GM23248 (cell line): ENCODE data around the gene COL23A1. TPM values are rescaled to one million over a fixed set of nuclear protein-coding genes. Genes with fewer than 3 reads are reported as not detected.

Experiments
- DNase-seq: peaks from one replicate; pipeline ENCODE4 v3.0.0-alpha.2; 2015
- H2AFZ ChIP-seq: fragments of 200-600 bp; sonication (generic); 2 replicates; pipeline ENCODE4 v1.6.1; 2016; ENCODE audit warnings: antibody characterized with exemption
- H3F3A ChIP-seq: fragments of 200-600 bp; sonication (generic); 2 replicates; pipeline ENCODE4 v1.6.1; 2016; ENCODE audit warnings: mild to moderate bottlenecking, antibody characterized with exemption, mixed run types; ENCODE audit not compliant: insufficient read depth
- H3K27ac ChIP-seq: fragments of 200-600 bp; sonication (generic); 2 replicates; pipeline ENCODE4 v1.5.1; 2016; ENCODE audit warnings: mild to moderate bottlenecking
- H3K27me3 ChIP-seq: fragments of 200-600 bp; sonication (generic); replicated peaks from 2 replicates; pipeline ENCODE4 v1.6.1; 2016; ENCODE audit warnings: mild to moderate bottlenecking; ENCODE audit not compliant: insufficient read depth
- H3K36me3 ChIP-seq: fragments of 200-600 bp; sonication (generic); 2 replicates; pipeline ENCODE4 v1.6.1; 2016; ENCODE audit warnings: low read depth, mild to moderate bottlenecking
- H3K4me1 ChIP-seq: fragments of 200-600 bp; sonication (generic); 2 replicates; pipeline ENCODE4 v1.6.1; 2016; ENCODE audit warnings: mild to moderate bottlenecking; ENCODE audit not compliant: insufficient read depth
- H3K4me2 ChIP-seq: fragments of 200-600 bp; sonication (generic); one replicate; pipeline ENCODE4 v1.6.1; 2016; ENCODE audit warnings: mild to moderate bottlenecking; ENCODE audit not compliant: unreplicated experiment
- H3K4me3 ChIP-seq: fragments of 200-600 bp; sonication (generic); 2 replicates; pipeline ENCODE4 v1.5.1; 2016; ENCODE audit warnings: mild to moderate bottlenecking
- H3K79me2 ChIP-seq: fragments of 200-600 bp; sonication (generic); 2 replicates; pipeline ENCODE4 v1.6.1; 2016; ENCODE audit warnings: mild to moderate bottlenecking; ENCODE audit not compliant: insufficient read depth
- H3K9ac ChIP-seq: fragments of 200-600 bp; sonication (generic); 2 replicates; pipeline ENCODE4 v1.6.1; 2016; ENCODE audit warnings: mild to moderate bottlenecking
- H3K9me2 ChIP-seq: fragments of 200-600 bp; sonication (generic); 2 replicates; pipeline ENCODE4 v1.6.1; 2016; ENCODE audit warnings: mixed run types, mild to moderate bottlenecking, moderate library complexity; ENCODE audit not compliant: insufficient read depth
- H3K9me3 ChIP-seq: fragments of 200-600 bp; sonication (generic); one replicate; pipeline ENCODE4 v1.6.1; 2017; ENCODE audit warnings: low read depth
- H4K20me1 ChIP-seq: fragments of 200-600 bp; sonication (generic); 2 replicates; pipeline ENCODE4 v1.6.0; 2016; ENCODE audit not compliant: insufficient read depth
- EZH2 ChIP-seq: fragments of 200-600 bp; sonication (generic); IDR thresholded peaks from 2 replicates; pipeline ENCODE4 v1.6.1; 2018; ENCODE audit warnings: antibody characterized with exemption, mild to moderate bottlenecking; ENCODE audit not compliant: insufficient read depth, poor library complexity, severe bottlenecking
- EZH2phosphoT487 ChIP-seq: fragments of 200-600 bp; sonication (generic); IDR thresholded peaks from 2 replicates; pipeline ENCODE4 v1.6.1; 2018; ENCODE audit warnings: antibody characterized with exemption, moderate library complexity, mild to moderate bottlenecking, low read depth; ENCODE audit not compliant: insufficient read depth
- WGBS, 2 experiments: methylation state at CpG; one replicate each; pipeline ENCODE4 v1.1.6; 2015 to 2017; ENCODE audit warnings: low lambda C conversion rate in 2 of 2, low coverage in 1 of 2; ENCODE audit errors: missing lambda C conversion rate in 2 of 2; 5-methylcytosine and 5-hydroxymethylcytosine counted together
- in situ Hi-C: fragments of 300-500 bp; cut with MboI; formaldehyde crosslinking; loops from 2 replicates; pipeline ENCODE4 v1.15.0; 2020
- polyA plus RNA-seq: library from polyadenylated mRNA; unstranded; fragments of >200 nt; fragmentation: Nextera tagmentation; extraction: Ambion mirVana; gene quantifications from 2 replicates; pipeline ENCODE4 v1.2.1, GENCODE V29; 2016
- total RNA-seq: library from RNA; depleted of rRNA; stranded (reverse); fragments of >200 nt; shearing (Covaris generic); gene quantifications from 2 replicates; pipeline ENCODE4 v1.2.3, GENCODE V29; 2014

Gene COL23A1
- total and polyA plus RNA-seq, 2 experiments from 2014 or later = not detected

GRCh38 chr5:178365501-178366440, 224.4 kb downstream of the COL23A1 start:
- Histone ChIP-seq H3K9ac (no peak overlapping the region), H3K9me3 (no peaks in the 10 kb centered on the region), H3K4me1 (no peaks in the 10 kb centered on the region), H3K9me2 (no peaks in the 10 kb centered on the region), H2AFZ (no peak overlapping the region), H3K36me3 (no peaks in the 10 kb centered on the region), H4K20me1 (no peaks in the 10 kb centered on the region), H3K27ac (no peak overlapping the region), H3K79me2 (no peaks in the 10 kb centered on the region), H3K4me3 (no peak overlapping the region), H3K27me3 (no peaks in the 10 kb centered on the region), H3F3A (no peaks in the 10 kb centered on the region), H3K4me2 (no peak overlapping the region)
- no peak for DNase-seq
- TF ChIP-seq EZH2phosphoT487 = no peak
- no peak for TF ChIP-seq EZH2
- 54 to 56% methylated on average over 27 of the region's 27 CpGs for WGBS, 2 experiments
- in situ Hi-C loops = no loop called here

GRCh38 chr5:178364326-178364675, 225.9 kb downstream of the COL23A1 start:
- DNase-seq = no peak
- Histone ChIP-seq H3K27ac (no peak overlapping the region), H3K9me3 (no peaks in the 10 kb centered on the region), H4K20me1 (no peaks in the 10 kb centered on the region), H3K79me2 (no peaks in the 10 kb centered on the region), H3K4me3 (no peak overlapping the region), H3K9me2 (no peaks in the 10 kb centered on the region), H3K36me3 (no peaks in the 10 kb centered on the region), H3K4me2 (no peak overlapping the region), H3K9ac (no peak overlapping the region), H3K4me1 (no peaks in the 10 kb centered on the region), H2AFZ (no peak overlapping the region), H3F3A (no peaks in the 10 kb centered on the region), H3K27me3 (no peaks in the 10 kb centered on the region)
- TF ChIP-seq EZH2 (no peak), EZH2phosphoT487 (no peak)
- in situ Hi-C loops = no loop called here
- WGBS, 2 experiments = 66% methylated on average over 7 of the region's 7 CpGs

GRCh38 chr5:178363501-178364325, 226.5 kb downstream of the COL23A1 start:
- Histone ChIP-seq H3K4me1 (no peaks in the 10 kb centered on the region), H3K9me3 (no peaks in the 10 kb centered on the region), H3F3A (no peaks in the 10 kb centered on the region), H3K4me2 (no peak overlapping the region), H3K27ac (no peak overlapping the region), H4K20me1 (no peaks in the 10 kb centered on the region), H3K4me3 (no peak overlapping the region), H3K9ac (no peak overlapping the region), H3K27me3 (no peaks in the 10 kb centered on the region), H3K36me3 (no peaks in the 10 kb centered on the region), H3K79me2 (no peaks in the 10 kb centered on the region), H2AFZ (no peak overlapping the region), H3K9me2 (no peaks in the 10 kb centered on the region)
- in situ Hi-C loops = no loop called here
- no peak for DNase-seq
- 49% methylated on average over 25 of the region's 25 CpGs for WGBS, 2 experiments
- TF ChIP-seq EZH2phosphoT487 = no peak
- no peak for TF ChIP-seq EZH2

- H3K27ac ChIP-seq = no peak overlapping the region
- no peak overlapping the region for H3K4me3 ChIP-seq
- no peaks in the 10 kb centered on the region for H4K20me1 ChIP-seq
- WGBS, 2 experiments = 68 to 69% methylated on average over 18 to 19 of the region's 19 CpGs
- no peaks in the 10 kb centered on the region for H3K36me3 ChIP-seq
- TF ChIP-seq EZH2 = no peak
- no peak for TF ChIP-seq EZH2phosphoT487
- no peaks in the 10 kb centered on the region for H3K9me3 ChIP-seq
- no peak overlapping the region for H2AFZ ChIP-seq
- in situ Hi-C loops = no loop called here
- 0 out of 2 replicates have a peak, but pooled peaks cover 6% of the 10 kb centered on the region for H3F3A ChIP-seq
- H3K27me3 ChIP-seq = no peaks in the 10 kb centered on the region
- H3K4me2 ChIP-seq = no peak overlapping the region
- no peak overlapping the region for H3K9ac ChIP-seq
- no peaks in the 10 kb centered on the region for H3K4me1 ChIP-seq
- H3K79me2 ChIP-seq = no peaks in the 10 kb centered on the region
- no peaks in the 10 kb centered on the region for H3K9me2 ChIP-seq
- no peak for DNase-seq
Observed at GRCh38 chr5:178361657-178362445, 228.3 kb downstream of the COL23A1 start.
